Measurements from ENCODE around the gene ZNF384.

Gene ZNF384

DNA sequence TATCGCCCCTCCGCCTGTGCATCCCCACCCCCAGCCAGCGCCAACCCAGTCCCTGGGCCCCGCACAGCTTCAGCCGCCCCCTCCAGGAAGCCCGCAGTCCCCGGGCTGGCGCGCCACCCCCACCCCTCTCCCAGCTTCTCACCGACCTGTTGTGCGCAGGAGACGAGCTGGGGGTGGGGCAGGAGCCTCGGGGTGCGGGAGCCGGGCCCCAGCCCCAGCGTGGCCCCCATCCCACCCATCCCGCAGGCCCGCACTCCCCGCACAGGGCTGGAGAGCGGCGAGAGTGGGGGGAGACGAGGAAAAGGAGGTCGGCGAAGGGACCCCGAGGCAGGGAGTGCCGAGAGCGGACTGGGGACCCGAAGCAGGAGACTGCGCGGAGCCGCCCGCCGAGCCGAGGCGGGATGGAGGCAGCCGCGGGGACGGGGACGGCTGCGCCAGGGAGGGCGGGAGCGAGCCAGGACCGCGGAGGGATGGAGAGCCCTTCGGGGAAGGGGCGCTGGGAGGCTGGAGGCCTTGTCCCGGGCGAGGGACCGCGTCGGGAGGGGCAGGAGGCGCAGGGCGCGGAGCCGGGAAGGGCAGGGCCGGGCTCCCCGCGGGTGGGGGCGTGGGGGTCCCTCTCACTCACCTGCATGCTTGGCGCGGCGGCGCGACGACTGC is 10.9 kb upstream of the ZNF384 start:
- TF ChIP-seq ZBTB7A (IDR thresholded peaks at IDR 0.05; ENCODE audit: low read depth), result peak; percentile 83
- TF ChIP-seq TAF1 (IDR thresholded peaks at IDR 0.05; ENCODE audit: low read depth), result no peak
- no peak for TF ChIP-seq EP300 (IDR thresholded peaks at IDR 0.05; ENCODE audit: borderline replicate concordance)

DNA sequence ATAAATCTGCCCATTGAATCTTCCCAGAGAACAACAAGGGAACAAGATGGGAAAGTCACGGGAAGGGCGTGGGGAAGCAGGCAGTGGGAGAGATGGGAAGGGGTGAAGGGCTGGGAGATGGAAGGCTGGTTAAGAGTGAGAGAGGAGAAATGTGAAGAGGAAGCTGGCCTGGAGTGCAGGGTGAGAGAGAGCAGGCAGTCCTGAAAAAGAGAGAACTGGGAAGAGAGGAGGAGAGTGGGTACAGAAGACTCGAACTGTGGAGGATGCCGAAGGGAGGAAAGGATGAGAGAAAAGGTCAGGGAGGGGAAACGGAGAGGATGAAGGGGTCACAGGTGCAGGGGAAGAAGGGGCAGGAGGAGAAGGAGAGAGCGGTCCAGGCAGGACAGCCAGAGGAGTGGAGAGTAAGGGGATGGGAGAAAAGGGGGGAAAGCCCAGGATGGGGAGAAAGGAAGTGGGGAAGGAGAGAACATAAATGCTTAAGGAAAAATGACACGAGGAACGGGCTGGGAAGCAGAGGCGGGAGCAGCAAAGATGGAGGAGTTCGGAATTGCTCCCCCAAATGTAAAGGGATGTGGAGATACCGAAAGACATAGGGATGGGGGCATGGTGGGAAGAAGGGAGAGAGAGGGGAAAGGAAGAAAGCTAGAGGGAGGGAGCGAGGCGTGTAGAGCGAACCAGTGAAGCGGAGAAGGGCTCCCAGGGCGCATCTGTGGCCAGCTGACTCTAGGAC is 10.2 kb upstream of the ZNF384 start:
- TF ChIP-seq CEBPB (IDR thresholded peaks at IDR 0.05) (no peak), EP300 (IDR thresholded peaks at IDR 0.05; ENCODE audit: borderline replicate concordance) (no peak), TCF12 (IDR thresholded peaks at IDR 0.05; ENCODE audit: low read depth) (no peak)

DNA sequence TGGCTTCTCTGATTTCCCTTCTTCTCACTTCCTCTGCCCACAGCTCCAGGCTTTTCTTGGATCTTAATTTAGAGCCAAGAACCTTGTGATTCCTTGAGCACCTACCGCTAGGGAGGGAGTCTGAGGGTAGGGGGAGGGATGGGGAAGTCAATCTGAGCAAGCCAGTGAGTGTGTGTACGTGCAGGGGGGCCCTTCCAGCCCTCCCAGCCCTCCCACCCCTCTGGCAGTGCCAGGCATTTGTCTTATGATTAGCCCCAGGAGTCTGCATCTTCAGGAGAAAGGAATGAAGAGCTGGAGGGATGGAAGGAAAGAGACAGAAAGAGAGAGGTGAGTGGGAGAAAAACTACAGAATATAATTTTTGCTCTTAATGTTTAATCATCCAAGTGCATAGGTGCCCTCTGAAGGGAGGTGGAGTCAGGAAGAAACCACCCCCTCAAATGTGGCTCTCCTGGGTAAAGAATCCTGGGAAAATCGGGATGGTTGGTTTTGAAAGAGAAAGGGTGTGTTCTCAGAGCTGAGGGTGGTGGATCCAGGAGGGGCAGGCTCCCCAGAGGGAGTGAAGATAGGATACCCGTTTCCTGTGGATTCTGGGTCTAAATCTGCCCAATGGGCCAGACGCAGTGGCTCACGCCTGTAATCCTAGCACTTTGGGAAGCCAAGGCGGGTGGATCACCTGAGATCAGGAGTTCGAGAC is 9.3 kb upstream of the ZNF384 start:
- TF ChIP-seq NFIC (IDR thresholded peaks at IDR 0.05), result no peak
- TF ChIP-seq TCF12 (IDR thresholded peaks at IDR 0.05; ENCODE audit: low read depth), result no peak
- no peak for TF ChIP-seq RAD21 (IDR thresholded peaks at IDR 0.05; ENCODE audit: low read depth)
- no peak for TF ChIP-seq TAF1 (IDR thresholded peaks at IDR 0.05; ENCODE audit: low read depth)
- no peak for TF ChIP-seq MAX (IDR thresholded peaks at IDR 0.05)
- no peak for TF ChIP-seq CREB1 (IDR thresholded peaks at IDR 0.05; ENCODE audit: low read depth)
- TF ChIP-seq EGR1 (IDR thresholded peaks at IDR 0.05), result no peak
- no peak for TF ChIP-seq USF1 (IDR thresholded peaks at IDR 0.05)
- no peak for TF ChIP-seq YY1 (IDR thresholded peaks at IDR 0.05; ENCODE audit: low read depth)
- TF ChIP-seq EP300 (IDR thresholded peaks at IDR 0.05; ENCODE audit: borderline replicate concordance), result no peak
- no peak for TF ChIP-seq ZBTB7A (IDR thresholded peaks at IDR 0.05; ENCODE audit: low read depth)

DNA sequence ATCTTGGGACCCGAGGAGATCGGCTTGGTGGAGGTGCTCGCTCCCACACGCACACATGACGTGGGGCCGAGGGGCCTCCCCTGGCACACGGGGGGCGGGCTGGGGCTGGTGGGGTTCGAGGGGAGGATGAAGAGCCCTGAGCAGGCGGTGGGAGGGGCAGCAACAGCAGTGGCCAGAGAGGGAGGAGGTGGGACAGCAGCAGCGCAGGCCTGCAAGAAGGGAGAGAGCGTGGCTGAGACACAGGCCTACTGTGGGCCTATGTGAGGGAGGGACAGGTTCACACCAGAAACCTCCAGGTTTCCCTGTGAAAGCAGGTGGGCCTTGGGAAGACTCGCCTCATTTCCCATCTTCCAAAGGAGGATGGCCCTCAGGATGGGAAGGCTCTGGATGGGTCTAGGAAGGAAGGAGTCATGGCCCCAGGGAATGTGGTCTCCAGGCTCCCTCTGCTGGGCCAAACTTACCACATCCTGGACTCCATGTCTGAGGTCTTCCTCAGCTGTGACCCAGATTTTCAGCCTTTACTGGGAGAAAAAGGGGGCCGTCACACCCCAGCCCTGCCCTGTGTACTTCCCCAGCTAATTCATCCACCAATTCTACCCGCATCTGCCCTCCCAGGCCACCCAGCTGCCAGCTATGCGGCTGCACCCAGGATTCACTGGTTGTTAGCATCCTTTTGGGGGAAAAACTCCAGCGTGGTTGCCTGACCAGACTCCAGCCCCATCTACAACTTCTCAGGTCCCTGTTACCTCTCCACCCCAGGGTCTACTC is 8.6 kb upstream of the ZNF384 start:
- TF ChIP-seq CEBPB (IDR thresholded peaks at IDR 0.05) (no peak), RAD21 (IDR thresholded peaks at IDR 0.05; ENCODE audit: low read depth) (peak; percentile 89), EP300 (IDR thresholded peaks at IDR 0.05; ENCODE audit: borderline replicate concordance) (no peak), YY1 (IDR thresholded peaks at IDR 0.05; ENCODE audit: low read depth) (peak; percentile 28; the same call in 1 of the 2 replicates), TEAD4 (IDR thresholded peaks at IDR 0.05) (peak; percentile 37; the same call in 1 of the 2 replicates)

GRCh38 chr12:6696690-6697583 is 7.8 kb upstream of the ZNF384 start:
- TF ChIP-seq EGR1 (IDR thresholded peaks at IDR 0.05) (no peak), YY1 (IDR thresholded peaks at IDR 0.05; ENCODE audit: low read depth) (no peak), ZBTB7A (IDR thresholded peaks at IDR 0.05; ENCODE audit: low read depth) (no peak), TCF12 (IDR thresholded peaks at IDR 0.05; ENCODE audit: low read depth) (no peak), USF1 (IDR thresholded peaks at IDR 0.05) (no peak), CREB1 (IDR thresholded peaks at IDR 0.05; ENCODE audit: low read depth) (no peak), EP300 (IDR thresholded peaks at IDR 0.05; ENCODE audit: borderline replicate concordance) (no peak), MAX (IDR thresholded peaks at IDR 0.05) (no peak), CEBPB (IDR thresholded peaks at IDR 0.05) (no peak), FOXM1 (IDR thresholded peaks at IDR 0.05; ENCODE audit: borderline replicate concordance, low read depth) (no peak), RAD21 (IDR thresholded peaks at IDR 0.05; ENCODE audit: low read depth) (no peak)

DNA sequence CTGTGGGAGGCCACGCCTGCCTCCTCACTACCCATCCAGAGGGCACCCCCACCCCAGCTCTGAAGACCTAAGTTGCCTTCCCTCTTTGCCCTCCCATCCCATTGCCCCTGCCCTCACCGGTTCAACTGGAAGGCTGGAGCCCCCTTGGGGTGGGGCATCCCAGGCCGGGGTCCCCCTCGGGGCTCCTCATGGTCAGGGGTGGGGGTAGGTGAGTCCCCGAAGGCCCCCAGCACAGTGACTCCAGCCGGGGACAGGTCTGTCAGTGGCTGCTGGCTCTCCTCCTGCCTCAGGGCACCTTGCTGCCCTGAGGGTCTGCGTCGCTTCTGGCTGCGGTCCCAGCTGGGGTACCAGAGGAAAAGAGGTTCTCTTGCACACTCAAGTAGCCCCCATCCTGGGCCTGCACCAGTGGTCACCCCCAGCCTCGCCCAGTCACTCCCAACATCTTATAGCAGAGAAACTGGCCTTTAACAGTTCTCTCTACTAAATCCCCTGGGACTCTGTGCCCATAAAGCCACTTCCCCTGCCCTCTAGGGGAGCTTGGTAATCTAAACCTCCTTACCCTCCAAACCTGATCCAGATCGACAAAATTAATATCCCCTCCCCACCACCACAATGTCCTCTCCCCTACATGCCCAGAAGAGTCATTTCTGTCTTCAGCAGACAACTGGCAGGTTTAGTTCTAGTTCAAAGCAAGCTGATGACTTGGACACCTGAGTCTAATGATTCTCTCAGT is 6.3 kb upstream of the ZNF384 start:
- TF ChIP-seq CREB1 (IDR thresholded peaks at IDR 0.05; ENCODE audit: low read depth) (no peak), CEBPB (IDR thresholded peaks at IDR 0.05) (no peak), EGR1 (IDR thresholded peaks at IDR 0.05) (no peak), FOXM1 (IDR thresholded peaks at IDR 0.05; ENCODE audit: borderline replicate concordance, low read depth) (no peak), NFIC (IDR thresholded peaks at IDR 0.05) (no peak), TEAD4 (IDR thresholded peaks at IDR 0.05) (no peak), EP300 (IDR thresholded peaks at IDR 0.05; ENCODE audit: borderline replicate concordance) (no peak), YY1 (IDR thresholded peaks at IDR 0.05; ENCODE audit: low read depth) (no peak), TCF12 (IDR thresholded peaks at IDR 0.05; ENCODE audit: low read depth) (no peak), RAD21 (IDR thresholded peaks at IDR 0.05; ENCODE audit: low read depth) (no peak)

GRCh38 chr12:6694701-6695100 is 5.5 kb upstream of the ZNF384 start:
- no peak for TF ChIP-seq USF1 (IDR thresholded peaks at IDR 0.05)
- TF ChIP-seq CREB1 (IDR thresholded peaks at IDR 0.05; ENCODE audit: low read depth), result no peak
- TF ChIP-seq NFIC (IDR thresholded peaks at IDR 0.05), result no peak
- TF ChIP-seq, protein P1, sequence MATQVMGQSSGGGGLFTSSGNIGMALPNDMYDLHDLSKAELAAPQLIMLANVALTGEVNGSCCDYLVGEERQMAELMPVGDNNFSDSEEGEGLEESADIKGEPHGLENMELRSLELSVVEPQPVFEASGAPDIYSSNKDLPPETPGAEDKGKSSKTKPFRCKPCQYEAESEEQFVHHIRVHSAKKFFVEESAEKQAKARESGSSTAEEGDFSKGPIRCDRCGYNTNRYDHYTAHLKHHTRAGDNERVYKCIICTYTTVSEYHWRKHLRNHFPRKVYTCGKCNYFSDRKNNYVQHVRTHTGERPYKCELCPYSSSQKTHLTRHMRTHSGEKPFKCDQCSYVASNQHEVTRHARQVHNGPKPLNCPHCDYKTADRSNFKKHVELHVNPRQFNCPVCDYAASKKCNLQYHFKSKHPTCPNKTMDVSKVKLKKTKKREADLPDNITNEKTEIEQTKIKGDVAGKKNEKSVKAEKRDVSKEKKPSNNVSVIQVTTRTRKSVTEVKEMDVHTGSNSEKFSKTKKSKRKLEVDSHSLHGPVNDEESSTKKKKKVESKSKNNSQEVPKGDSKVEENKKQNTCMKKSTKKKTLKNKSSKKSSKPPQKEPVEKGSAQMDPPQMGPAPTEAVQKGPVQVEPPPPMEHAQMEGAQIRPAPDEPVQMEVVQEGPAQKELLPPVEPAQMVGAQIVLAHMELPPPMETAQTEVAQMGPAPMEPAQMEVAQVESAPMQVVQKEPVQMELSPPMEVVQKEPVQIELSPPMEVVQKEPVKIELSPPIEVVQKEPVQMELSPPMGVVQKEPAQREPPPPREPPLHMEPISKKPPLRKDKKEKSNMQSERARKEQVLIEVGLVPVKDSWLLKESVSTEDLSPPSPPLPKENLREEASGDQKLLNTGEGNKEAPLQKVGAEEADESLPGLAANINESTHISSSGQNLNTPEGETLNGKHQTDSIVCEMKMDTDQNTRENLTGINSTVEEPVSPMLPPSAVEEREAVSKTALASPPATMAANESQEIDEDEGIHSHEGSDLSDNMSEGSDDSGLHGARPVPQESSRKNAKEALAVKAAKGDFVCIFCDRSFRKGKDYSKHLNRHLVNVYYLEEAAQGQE (IDR thresholded peaks at IDR 0.05; ENCODE audit: low read depth), result no peak
- TF ChIP-seq TAF1 (IDR thresholded peaks at IDR 0.05; ENCODE audit: low read depth), result no peak
- no peak for TF ChIP-seq EGR1 (IDR thresholded peaks at IDR 0.05)
- TF ChIP-seq EP300 (IDR thresholded peaks at IDR 0.05; ENCODE audit: borderline replicate concordance), result no peak
- no peak for TF ChIP-seq CEBPB (IDR thresholded peaks at IDR 0.05)
- no peak for TF ChIP-seq MAX (IDR thresholded peaks at IDR 0.05)
- TF ChIP-seq TCF12 (IDR thresholded peaks at IDR 0.05; ENCODE audit: low read depth), result no peak
- TF ChIP-seq TEAD4 (IDR thresholded peaks at IDR 0.05), result no peak
- TF ChIP-seq RAD21 (IDR thresholded peaks at IDR 0.05; ENCODE audit: low read depth), result no peak
- no peak for TF ChIP-seq YY1 (IDR thresholded peaks at IDR 0.05; ENCODE audit: low read depth)

Data from Ishikawa (cell line).